ENCODE results near the gene NFKBIE.

DNA sequence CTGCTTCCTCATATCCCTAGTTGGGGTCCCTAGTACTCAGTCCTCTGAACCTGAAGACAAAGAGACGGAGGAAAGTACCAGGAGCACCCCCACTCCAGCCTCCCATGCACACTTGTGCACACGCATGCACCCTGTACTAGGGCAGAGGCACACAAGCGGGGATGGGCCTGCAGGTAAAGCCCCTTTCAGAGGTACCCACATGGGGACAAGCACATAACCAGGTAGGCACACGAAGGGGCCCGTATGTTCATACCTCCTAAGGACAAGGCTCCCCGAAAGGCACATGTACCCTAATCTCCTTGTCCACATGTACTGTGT is 6.0 kb upstream of the NFKBIE start:
- TF ChIP-seq, protein P1, sequence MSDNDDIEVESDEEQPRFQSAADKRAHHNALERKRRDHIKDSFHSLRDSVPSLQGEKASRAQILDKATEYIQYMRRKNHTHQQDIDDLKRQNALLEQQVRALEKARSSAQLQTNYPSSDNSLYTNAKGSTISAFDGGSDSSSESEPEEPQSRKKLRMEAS (IDR thresholded peaks at IDR 0.05), result no peak
- TF ChIP-seq CTCF (IDR thresholded peaks at IDR 0.05; ENCODE audit: low read depth, low read length, missing input control) (no peak), JUND (IDR thresholded peaks at IDR 0.05) (no peak), HNF4G (IDR thresholded peaks at IDR 0.05) (no peak), HNF4A (conservative IDR thresholded peaks at IDR 0.05) (no peak), FOXA2 (IDR thresholded peaks at IDR 0.05) (no peak)

Data from liver (tissue), 3 donors.